NK-92 treated with Interleukin-12 subunit alpha and Interleukin-12 subunit beta, amount 100 ng/mL, for 24 hours (cell line): ENCODE data around the gene AFDN.
"Not testable (repeated sequence)": the region's sequence is repeated elsewhere in the genome, so short reads cannot be mapped to it uniquely, and the experiment has no call there.

Experiments used
- DNase-seq: peaks from one replicate; lab custom pipeline; 2025; lab: John Stamatoyannopoulos, UW

AFDN gene

GRCh38 chr6:167956491-167956890, 129.8 kb downstream of the AFDN start:
- DNase-seq: no peak

- DNase-seq: no peak
Observed at GRCh38 chr6:167956983-167957492, 130.3 kb downstream of the AFDN start.

GRCh38 chr6:167957626-167958025, 130.9 kb downstream of the AFDN start:
- no peak for DNase-seq

GRCh38 chr6:167960579-167960978, 133.9 kb downstream of the AFDN start:
- DNase-seq: no peak

GRCh38 chr6:167962711-167963110, 136.0 kb downstream of the AFDN start:
- DNase-seq: no peak

GRCh38 chr6:167963589-167964057, 136.9 kb downstream of the AFDN start:
- no peak for DNase-seq

- no peak for DNase-seq
Observed at GRCh38 chr6:167965592-167966539, 139.2 kb downstream of the AFDN start.

- DNase-seq: no peak
Observed at GRCh38 chr6:167966540-167966905, 139.8 kb downstream of the AFDN start.

- no peak for DNase-seq
Observed at GRCh38 chr6:167968091-167968490, 141.4 kb downstream of the AFDN start.

- no peak for DNase-seq
Observed at GRCh38 chr6:167970230-167970629, 143.5 kb downstream of the AFDN start.

GRCh38 chr6:167972193-167972592, 145.5 kb downstream of the AFDN start:
- DNase-seq: no peak

- no peak for DNase-seq
Observed at GRCh38 chr6:167973148-167973885, 146.6 kb downstream of the AFDN start.

GRCh38 chr6:167974640-167975344, 148.1 kb downstream of the AFDN start:
- DNase-seq: no peak

- no peak for DNase-seq
Observed at GRCh38 chr6:167975458-167975857, 148.7 kb downstream of the AFDN start.

GRCh38 chr6:167976116-167976657, 149.5 kb downstream of the AFDN start:
- not testable (repeated sequence) for DNase-seq

- DNase-seq: no peak
Observed at GRCh38 chr6:167976708-167977107, 150.0 kb downstream of the AFDN start.

GRCh38 chr6:167977717-167978467, 151.2 kb downstream of the AFDN start:
- no peak for DNase-seq

GRCh38 chr6:167978607-167979006, 151.9 kb downstream of the AFDN start:
- DNase-seq: no peak

GRCh38 chr6:167979436-167980139, 152.9 kb downstream of the AFDN start:
- DNase-seq: no peak

- no peak for DNase-seq
Observed at GRCh38 chr6:167980911-167981580, 154.3 kb downstream of the AFDN start.
